Spleen (tissue), 11 donors: ENCODE data around the gene SHISAL2A. TPM values are rescaled to one million over a fixed set of nuclear protein-coding genes. Genes with fewer than 3 reads are reported as not detected.

ENCODE experiments used
- DNase-seq: peaks from one replicate; pipeline ENCODE4 v3.0.0-alpha.2; 2020
- H3K27ac ChIP-seq, 8 donors: fragments of 200-600 bp; sonication (generic) in 7 of 8; 1 replicate in 4 of 8; 2 replicates in 4 of 8; pipeline versions ENCODE4 v1.5.0 to v1.8.0; 2016 to 2021; ENCODE audit warnings: inconsistent platforms in 4 of 8, mild to moderate bottlenecking in 4 of 8, moderate library complexity in 1 of 8
- H3K27me3 ChIP-seq, 7 donors: fragments of 200-600 bp; sonication (generic) in 6 of 7; replicated peaks in 1 of 7; 1 replicate in 4 of 7; 2 replicates in 3 of 7; pipeline versions ENCODE4 v1.5.0 to v1.8.0; 2016 to 2021; ENCODE audit warnings: inconsistent platforms in 3 of 7, mild to moderate bottlenecking in 1 of 7
- H3K36me3 ChIP-seq, 6 donors: fragments of 200-600 bp; sonication (generic) in 5 of 6; 1 replicate in 4 of 6; 2 replicates in 2 of 6; pipeline versions ENCODE4 v1.5.0 to v1.8.0; 2016 to 2021; ENCODE audit warnings: inconsistent platforms in 2 of 6
- H3K4me1 ChIP-seq, 6 donors: fragments of 200-600 bp; sonication (generic) in 5 of 6; 1 replicate in 3 of 6; 2 replicates in 3 of 6; pipeline versions ENCODE4 v1.5.0 to v1.8.0; 2016 to 2021; ENCODE audit warnings: inconsistent platforms in 3 of 6
- H3K4me3 ChIP-seq, 8 donors: fragments of 200-600 bp; sonication (generic) in 7 of 8; 1 replicate in 4 of 8; 2 replicates in 4 of 8; pipeline versions ENCODE4 v1.5.0 to v1.8.0; 2016 to 2021; ENCODE audit warnings: inconsistent platforms in 4 of 8, mild to moderate bottlenecking in 4 of 8, moderate library complexity in 2 of 8
- H3K9me3 ChIP-seq, 8 donors: fragments of 200-600 bp; sonication (generic) in 7 of 8; 1 replicate in 4 of 8; 2 replicates in 4 of 8; pipeline versions ENCODE4 v1.5.0 to v1.8.0; 2016 to 2021; ENCODE audit warnings: inconsistent platforms in 4 of 8
- POLR2A ChIP-seq, 3 donors: fragments of 450-650 bp; IDR thresholded peaks; one replicate each; pipeline ENCODE4 v1.5.1; 2017; ENCODE audit warnings: antibody characterized with exemption in 3 of 3, mild to moderate bottlenecking in 1 of 3
- POLR2AphosphoS5 ChIP-seq, 3 donors: sonication (generic); formaldehyde crosslinking; IDR thresholded peaks; one replicate each; pipeline ENCODE4 v1.5.1; 2017; ENCODE audit warnings: antibody characterized with exemption in 3 of 3
- WGBS, 5 donors: extraction: QIAGEN DNeasy Blood & Tissue Kit in 3 of 5; methylation state at CpG; one replicate each; pipeline versions ENCODE4 v1.1.5 to v1.1.7; 2013 to 2018; 5-methylcytosine and 5-hydroxymethylcytosine counted together
- intact Hi-C: fragments of 100-400 bp; cut with DNase I; formaldehyde crosslinking; loops from one replicate; pipeline ENCODE4 v1.15.0; 2023; ENCODE audit warnings: low total_unique reads
- polyA plus RNA-seq, 3 donors: library from polyadenylated mRNA; stranded (reverse); fragments of 200-250 nt; gene quantifications; one replicate each; pipeline ENCODE4 v1.2.1, GENCODE V29; 2013
- total RNA-seq, 7 donors: library from RNA; depleted of rRNA in 3 of 7; stranded (reverse); fragments of >200 nt in 3 of 7; fragmentation: NEBNext Ultra II Directional in 4 of 7; extraction: Animal tissue kit (Norgen Biotek cat#: 25700) in 4 of 7; gene quantifications; one replicate each; pipeline versions ENCODE4 v1.1.0 to v1.2.1, GENCODE V29; 2016 to 2021
- TF ChIP-seq, protein P1 (sequence below), 11 experiments: fragments of 200-600 bp in 7 of 11; fragments of 450-650 bp in 4 of 11; sonication (generic) in 4 of 11; IDR thresholded peaks in 8 of 11; conservative IDR thresholded peaks in 3 of 11; 1 replicate in 7 of 11; 2 replicates in 4 of 11; pipeline versions ENCODE4 v1.4.0 to v1.8.0; 2016 to 2021; ENCODE audit warnings: antibody characterized with exemption in 11 of 11, inconsistent platforms in 4 of 11, mild to moderate bottlenecking in 1 of 11
- donor health status: healthy with polysubstance abuse.
- donor health status: DM: no; HTN: no; CAD: no; lungs with moderate emphysema.
- donor health status: DM: no; HTN: no; CAD: no.
- donor health status: Bipolar disorder and iron deficiency.
- donor health status: healthy.
- donor health status: DM: no; HTN: no; CAD: no.
- donor health status: DM: yes; HTN: yes; CAD: no.

Gene SHISAL2A
- total and polyA plus RNA-seq, 10 donors, result 9.2 to 23.6 (median 16.1) TPM

DNA sequence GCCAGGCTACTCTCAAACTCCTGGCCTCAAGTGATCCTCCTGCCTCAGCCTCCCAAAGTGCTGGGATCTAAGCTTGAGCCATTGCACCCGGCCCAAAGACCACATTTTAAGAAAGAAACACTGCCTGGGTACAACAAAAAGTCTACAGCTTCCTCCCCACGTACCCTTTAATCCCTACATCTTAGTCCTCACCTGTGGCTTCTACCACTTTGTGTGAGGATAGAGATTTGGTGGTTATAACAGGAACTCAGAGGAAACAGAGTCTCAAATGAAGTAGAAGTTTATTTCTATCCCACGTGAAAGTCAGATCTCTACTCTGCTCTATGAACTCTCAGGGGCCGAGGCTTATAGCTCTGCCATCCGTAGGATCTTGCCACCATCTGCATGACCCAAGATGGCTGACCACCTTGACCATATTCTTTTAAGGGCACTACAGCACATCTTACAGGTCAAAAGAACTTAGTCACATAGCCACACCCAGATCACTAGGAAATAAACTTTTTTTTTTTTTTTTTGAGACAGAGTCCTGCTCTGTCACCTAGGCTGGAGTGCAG lies 17.4 kb upstream of the SHISAL2A start:
- Histone ChIP-seq H3K27me3 (peaks cover 0 to 20% (median 0%) of the 10 kb centered on the region in 7 donors), H3K9me3 (peaks cover 0 to 2% (median 0%) of the 10 kb centered on the region in 8 donors), H3K4me1 (peaks cover 0 to 13% (median 3%) of the 10 kb centered on the region in 6 donors), H3K27ac (no peak overlapping the region), H3K4me3 (no peak overlapping the region), H3K36me3 (peaks cover 0 to 6% (median 0%) of the 10 kb centered on the region in 6 donors)
- no peak for DNase-seq
- WGBS, 5 donors, result 62 to 93% (median 73%) methylated on average over 5 of the region's 5 CpGs
- intact Hi-C loops, result no loop called here
- TF ChIP-seq POLR2AphosphoS5 (IDR thresholded peaks at IDR 0.05) (no peak), POLR2A (IDR thresholded peaks at IDR 0.05) (no peak)
- TF ChIP-seq, protein P1, sequence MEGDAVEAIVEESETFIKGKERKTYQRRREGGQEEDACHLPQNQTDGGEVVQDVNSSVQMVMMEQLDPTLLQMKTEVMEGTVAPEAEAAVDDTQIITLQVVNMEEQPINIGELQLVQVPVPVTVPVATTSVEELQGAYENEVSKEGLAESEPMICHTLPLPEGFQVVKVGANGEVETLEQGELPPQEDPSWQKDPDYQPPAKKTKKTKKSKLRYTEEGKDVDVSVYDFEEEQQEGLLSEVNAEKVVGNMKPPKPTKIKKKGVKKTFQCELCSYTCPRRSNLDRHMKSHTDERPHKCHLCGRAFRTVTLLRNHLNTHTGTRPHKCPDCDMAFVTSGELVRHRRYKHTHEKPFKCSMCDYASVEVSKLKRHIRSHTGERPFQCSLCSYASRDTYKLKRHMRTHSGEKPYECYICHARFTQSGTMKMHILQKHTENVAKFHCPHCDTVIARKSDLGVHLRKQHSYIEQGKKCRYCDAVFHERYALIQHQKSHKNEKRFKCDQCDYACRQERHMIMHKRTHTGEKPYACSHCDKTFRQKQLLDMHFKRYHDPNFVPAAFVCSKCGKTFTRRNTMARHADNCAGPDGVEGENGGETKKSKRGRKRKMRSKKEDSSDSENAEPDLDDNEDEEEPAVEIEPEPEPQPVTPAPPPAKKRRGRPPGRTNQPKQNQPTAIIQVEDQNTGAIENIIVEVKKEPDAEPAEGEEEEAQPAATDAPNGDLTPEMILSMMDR (IDR thresholded peaks at IDR 0.05 in 8 of 11, conservative IDR thresholded peaks at IDR 0.05 in 3 of 11), result no peak

DNA sequence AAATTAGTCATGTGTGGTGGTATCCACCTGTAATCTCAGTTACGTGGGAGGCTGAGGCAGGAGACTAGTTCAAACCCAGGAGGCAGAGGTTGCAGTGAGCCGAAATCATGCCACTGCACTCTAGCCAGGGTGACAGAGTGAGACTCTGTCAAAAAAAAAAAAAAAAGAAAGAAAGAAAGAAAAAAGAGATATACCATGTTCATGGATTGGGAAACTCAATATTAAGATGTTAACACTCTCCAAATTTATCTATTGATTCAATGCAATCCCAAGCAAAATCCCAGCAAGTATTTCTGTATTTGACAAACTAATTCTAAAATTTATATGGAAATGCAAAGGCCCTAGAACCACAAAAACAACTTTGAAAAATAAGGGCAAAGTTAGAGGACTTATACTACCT lies 11.0 kb upstream of the SHISAL2A start:
- intact Hi-C loops, result no loop called here
- H3K27ac ChIP-seq, result no peak overlapping the region
- no peak for DNase-seq
- H3K4me1 ChIP-seq, result peaks cover 0 to 19% (median 0%) of the 10 kb centered on the region in 6 donors
- TF ChIP-seq POLR2AphosphoS5 (IDR thresholded peaks at IDR 0.05) (no peak), POLR2A (IDR thresholded peaks at IDR 0.05) (no peak)
- TF ChIP-seq, protein P1 (IDR thresholded peaks at IDR 0.05 in 8 of 11, conservative IDR thresholded peaks at IDR 0.05 in 3 of 11), result no peak
- peaks cover 0 to 11% (median 0%) of the 10 kb centered on the region in 7 donors for H3K27me3 ChIP-seq
- 93 to 98% (median 96%) methylated on average over 2 of the region's 2 CpGs for WGBS, 5 donors
- H3K4me3 ChIP-seq, result no peak overlapping the region
- H3K36me3 ChIP-seq, result no peaks in the 10 kb centered on the region
- H3K9me3 ChIP-seq, result peaks cover 0 to 38% (median 26%) of the 10 kb centered on the region in 8 donors

DNA sequence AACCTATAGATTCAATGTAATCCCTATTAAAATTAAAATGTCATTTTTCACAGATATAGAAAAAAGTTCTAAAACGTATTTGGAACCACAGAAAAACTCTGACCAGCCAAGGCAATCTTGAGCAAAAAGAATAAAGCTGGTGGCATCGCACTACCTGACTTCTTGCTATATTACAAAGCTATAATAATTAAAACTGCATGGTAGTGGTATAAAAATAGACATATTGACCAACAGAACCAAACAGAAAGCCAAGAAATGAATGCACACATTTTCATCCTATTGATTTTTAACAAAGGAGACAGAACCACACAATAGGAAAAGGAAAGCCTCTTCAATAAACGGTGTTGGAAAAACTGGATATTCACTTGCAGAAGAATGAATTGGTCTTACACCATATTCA lies 9.2 kb upstream of the SHISAL2A start:
- no peak for DNase-seq
- TF ChIP-seq POLR2A (IDR thresholded peaks at IDR 0.05) (no peak), POLR2AphosphoS5 (IDR thresholded peaks at IDR 0.05) (no peak)
- TF ChIP-seq, protein P1 (IDR thresholded peaks at IDR 0.05 in 8 of 11, conservative IDR thresholded peaks at IDR 0.05 in 3 of 11), result no peak
- Histone ChIP-seq H3K4me3 (no peak overlapping the region), H3K9me3 (peaks cover 0 to 38% (median 26%) of the 10 kb centered on the region in 8 donors), H3K4me1 (peaks cover 2 to 38% (median 11%) of the 10 kb centered on the region in 6 donors), H3K36me3 (no peaks in the 10 kb centered on the region), H3K27ac (no peak overlapping the region), H3K27me3 (peaks cover 0 to 15% (median 0%) of the 10 kb centered on the region in 7 donors)
- WGBS, 5 donors, result 91 to 94% (median 94%) methylated on average over 3 of the region's 3 CpGs
- intact Hi-C loops, result no loop called here

DNA sequence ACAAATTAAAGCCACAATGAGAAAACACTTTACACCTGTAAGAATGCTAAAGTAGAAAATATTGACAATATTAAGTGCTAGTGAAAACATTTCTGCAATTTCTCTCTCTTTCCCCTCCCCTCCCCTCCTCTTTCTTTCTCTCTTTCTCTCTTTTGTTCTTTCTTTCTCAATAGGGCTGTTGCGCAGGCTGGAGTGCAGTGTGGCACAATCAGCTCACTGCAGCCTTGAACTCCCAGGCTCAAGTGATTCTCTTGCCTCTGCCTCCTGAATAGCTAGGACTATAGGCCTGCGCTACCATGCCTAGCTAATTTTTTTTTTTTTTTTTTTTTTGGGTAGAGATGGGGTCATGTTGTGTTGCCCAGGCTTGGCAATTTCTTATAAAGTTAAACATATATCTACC lies 5.9 kb upstream of the SHISAL2A start:
- TF ChIP-seq POLR2AphosphoS5 (IDR thresholded peaks at IDR 0.05), result no peak
- TF ChIP-seq POLR2A (IDR thresholded peaks at IDR 0.05), result no peak
- TF ChIP-seq, protein P1 (IDR thresholded peaks at IDR 0.05 in 8 of 11, conservative IDR thresholded peaks at IDR 0.05 in 3 of 11), result no peak
- Histone ChIP-seq H3K27ac (peak overlapping the region in 1 of 8 donors; percentile 45), H3K27me3 (peaks cover 0 to 19% (median 0%) of the 10 kb centered on the region in 7 donors), H3K36me3 (no peaks in the 10 kb centered on the region), H3K4me1 (peaks cover 3 to 70% (median 31%) of the 10 kb centered on the region in 6 donors), H3K9me3 (peaks cover 0 to 22% (median 13%) of the 10 kb centered on the region in 8 donors), H3K4me3 (no peak overlapping the region)
- WGBS, 5 donors, result 55 to 90% (median 85%) methylated on average over 2 of the region's 2 CpGs
- DNase-seq, result no peak
- intact Hi-C loops, result no loop called here
